Endothelial cell of umbilical vein (primary cell): ENCODE data around the gene EFNA4. TPM values are rescaled to one million over a fixed set of nuclear protein-coding genes. Genes with fewer than 3 reads are reported as not detected.

Experiments
- BruUV-seq: library from RNA; stranded (reverse); fragments of 400-500 nt; replicated peaks from 2 replicates; lab custom pipeline; 2021; lab: Mats Ljungman, UMichigan
- CTCF ChIA-PET: fragments of 300-600, 350-600 bp; sonication (Branson Sonifier 250); formaldehyde crosslinking; loops from one replicate; lab custom pipeline; 2021; ENCODE audit warnings: antibody characterized with exemption, inconsistent platforms; lab: Charles Lee
- POLR2A ChIA-PET: fragments of 300-600, 350-600 bp; sonication (Branson Sonifier 250); formaldehyde crosslinking; loops from one replicate; lab custom pipeline; 2021; ENCODE audit warnings: antibody characterized with exemption, inconsistent platforms; lab: Charles Lee
- DNase-seq: peaks from one replicate; pipeline ENCODE4 v3.0.0-alpha.2; 2011; ENCODE audit warnings: low read depth, low spot score
- FAIRE-seq: peaks from 2 replicates; lab custom pipeline; 2011; peaks lifted over from hg19 to GRCh38; lab: Jason Lieb, UNC
- H2AFZ ChIP-seq: 2 replicates; pipeline ENCODE4 v1.6.0; 2012; ENCODE audit warnings: low read depth, low read length, control low read depth, inconsistent platforms
- H3K27ac ChIP-seq: 2 replicates; pipeline ENCODE4 v1.5.1; 2011; ENCODE audit warnings: low read depth, mild to moderate bottlenecking, control low read depth, low read length, moderate library complexity; ENCODE audit not compliant: insufficient read depth
- H3K27me3 ChIP-seq, 2 experiments: 2 replicates each; pipeline versions ENCODE4 v1.6.0 to v1.6.1; 2011; ENCODE audit warnings: low read length in 2 of 2, mixed read lengths in 1 of 2; ENCODE audit not compliant: control insufficient read depth in 2 of 2, insufficient read depth in 2 of 2
- H3K36me3 ChIP-seq, 2 experiments: 2 replicates in 1 of 2; 3 replicates in 1 of 2; pipeline ENCODE4 v1.5.1; 2011; ENCODE audit warnings: low read length in 2 of 2, mild to moderate bottlenecking in 1 of 2, moderate library complexity in 1 of 2; ENCODE audit not compliant: control insufficient read depth in 2 of 2, insufficient read depth in 2 of 2; ENCODE audit errors: extremely low read depth in 1 of 2
- H3K4me1 ChIP-seq: 3 replicates; pipeline ENCODE4 v1.5.1; 2011; ENCODE audit warnings: mild to moderate bottlenecking, low read length; ENCODE audit not compliant: control insufficient read depth, insufficient read depth; ENCODE audit errors: extremely low read depth
- H3K4me2 ChIP-seq: 2 replicates; pipeline ENCODE4 v1.6.1; 2011; ENCODE audit warnings: low read length, control low read depth, mixed read lengths; ENCODE audit not compliant: insufficient read depth
- H3K4me3 ChIP-seq, 3 experiments: fragments of 200-600 bp in 1 of 3; sonication (generic), shearing (Covaris generic) in 1 of 3; replicated peaks in 1 of 3; 2 replicates each; pipeline ENCODE4 v1.5.1; 2011 to 2016; ENCODE audit warnings: control low read depth in 3 of 3, low read length in 3 of 3, mild to moderate bottlenecking in 2 of 3, inconsistent platforms in 1 of 3, low read depth in 1 of 3, moderate library complexity in 1 of 3; ENCODE audit not compliant: insufficient read depth in 1 of 3
- H3K79me2 ChIP-seq: 2 replicates; pipeline ENCODE4 v1.6.0; 2012; ENCODE audit warnings: low read length, inconsistent platforms; ENCODE audit not compliant: control insufficient read depth, insufficient read depth
- H3K9ac ChIP-seq: replicated peaks from 2 replicates; pipeline ENCODE3; 2011; ENCODE audit warnings: low read length, control low read depth; ENCODE audit not compliant: insufficient read depth; ENCODE audit errors: extremely low read depth
- H3K9me1 ChIP-seq: replicated peaks from 3 replicates; pipeline ENCODE4 v1.6.0; 2011; ENCODE audit warnings: mild to moderate bottlenecking, low read length; ENCODE audit not compliant: control insufficient read depth, insufficient read depth; ENCODE audit errors: extremely low read depth
- H3K9me3 ChIP-seq: replicated peaks from 2 replicates; pipeline ENCODE4 v1.5.1; 2012; ENCODE audit warnings: low read length, inconsistent platforms; ENCODE audit not compliant: control insufficient read depth, insufficient read depth
- H4K20me1 ChIP-seq: replicated peaks from 2 replicates; pipeline ENCODE3; 2011; ENCODE audit warnings: mild to moderate bottlenecking, low read length; ENCODE audit not compliant: control insufficient read depth, insufficient read depth; ENCODE audit errors: extremely low read depth
- EZH2 ChIP-seq: IDR thresholded peaks from 2 replicates; pipeline ENCODE4 v1.6.1; 2012; ENCODE audit warnings: borderline replicate concordance, low read depth, mild to moderate bottlenecking, moderate library complexity, low read length, inconsistent platforms; ENCODE audit not compliant: severe bottlenecking
- FOS ChIP-seq: IDR thresholded peaks from 2 replicates; pipeline ENCODE4 v1.6.1; 2011; ENCODE audit warnings: mild to moderate bottlenecking, low read length, moderate library complexity, borderline replicate concordance; ENCODE audit not compliant: insufficient read depth
- GATA2 ChIP-seq: IDR thresholded peaks from 2 replicates; pipeline ENCODE4 v1.7.0; 2011; ENCODE audit warnings: low read depth, mild to moderate bottlenecking, moderate library complexity, mixed read lengths, low read length; ENCODE audit not compliant: insufficient read length, insufficient read depth
- JUN ChIP-seq: IDR thresholded peaks from 2 replicates; pipeline ENCODE4 v1.6.1; 2011; ENCODE audit warnings: borderline replicate concordance, low read depth; ENCODE audit not compliant: insufficient read length, insufficient read depth
- MYC ChIP-seq: IDR thresholded peaks from one replicate; pipeline ENCODE4 v1.6.1; 2011; ENCODE audit warnings: mild to moderate bottlenecking, low read depth, low read length
- POLR2A ChIP-seq: IDR thresholded peaks from 2 replicates; pipeline ENCODE4 v1.6.1; 2012; ENCODE audit warnings: low read depth, mild to moderate bottlenecking, control low read depth, low read length
- POLR2AphosphoS5 ChIP-seq: IDR thresholded peaks from 2 replicates; pipeline ENCODE4 v1.6.1; 2012; ENCODE audit warnings: low read depth, mild to moderate bottlenecking, control low read depth, low read length, moderate library complexity; ENCODE audit not compliant: insufficient read depth
- dilution Hi-C: fragments of 300-500 bp; cut with MboI; formaldehyde crosslinking; loops from one replicate; pipeline ENCODE4 v1.15.0; 2019; ENCODE audit warnings: low sequenced_read_pairs; ENCODE audit not compliant: extremely low pct_ligation_motif_present
- intact Hi-C: fragments of 100-400 bp; cut with micrococcal nuclease; formaldehyde crosslinking; loops from one replicate; pipeline ENCODE4 v1.10.0; 2022
- polyA plus RNA-seq, 4 experiments: library from polyadenylated mRNA; depleted of rRNA in 3 of 4; stranded (reverse) in 3 of 4; unstranded in 1 of 4; fragments of >200 nt; gene quantifications; 2 replicates each; pipeline versions ENCODE4 v1.2.1 to v1.2.3, GENCODE V29; 2011 to 2012; ENCODE audit warnings: missing spikeins in 1 of 4
- total RNA-seq: library from RNA; stranded (reverse); gene quantifications from 2 replicates; pipeline ENCODE4 v1.2.3, GENCODE V29; 2021
- TF ChIP-seq, protein P1 (sequence below), 2 donors: IDR thresholded peaks; 1 replicate in 1 of 2; 2 replicates in 1 of 2; pipeline ENCODE4 v1.5.1; 2011; ENCODE audit warnings: low read length in 2 of 2, mild to moderate bottlenecking in 2 of 2, moderate library complexity in 2 of 2, control low read depth in 1 of 2, inconsistent platforms in 1 of 2, low read depth in 1 of 2; ENCODE audit not compliant: insufficient read depth in 1 of 2; ENCODE audit errors: extremely low read depth in 1 of 2
- TF ChIP-seq, protein P2 (sequence below): IDR thresholded peaks from 2 replicates; pipeline ENCODE4 v1.6.1; 2011; ENCODE audit not compliant: insufficient read depth, insufficient read length

EFNA4 gene
- total and polyA plus RNA-seq, 2 donors (not counting 3 experiments of a cell fraction or from before 2014, with no cell fraction given): 16.5 to 25.2 TPM

DNA sequence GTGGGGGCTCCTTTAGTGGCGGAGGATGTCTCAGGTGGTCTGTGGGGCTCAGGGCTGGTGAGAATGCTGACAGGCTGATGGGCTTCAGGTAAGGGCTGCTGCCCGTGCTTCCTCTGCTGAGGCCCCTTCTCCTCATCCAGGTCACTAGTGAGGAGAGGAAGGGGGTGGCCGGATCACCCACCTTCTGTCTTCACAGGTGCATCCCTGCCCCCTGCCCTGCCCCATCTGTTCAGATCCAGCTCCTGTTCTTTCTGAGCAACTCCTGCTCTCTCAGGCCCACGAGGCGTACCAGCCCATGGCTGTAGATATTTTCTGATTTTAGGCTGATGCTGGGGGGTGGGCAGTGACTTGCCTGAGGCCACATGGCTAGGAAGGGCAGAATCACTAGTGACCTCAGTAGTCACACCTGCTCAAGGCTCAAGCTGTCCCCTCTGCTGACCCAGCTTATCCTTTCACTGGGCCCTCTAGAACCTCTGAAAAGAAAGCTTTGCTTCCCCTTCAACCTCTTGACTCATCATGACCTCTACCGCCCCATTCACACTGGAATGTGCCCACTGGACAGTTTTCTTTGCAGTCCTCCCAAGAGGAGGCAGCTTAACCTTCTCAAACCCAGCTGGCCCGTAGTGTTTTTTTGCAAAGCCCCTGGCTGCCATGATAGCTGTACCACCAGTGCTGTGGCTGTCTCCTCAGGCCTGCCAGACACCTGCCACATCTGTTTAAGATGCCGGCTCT, 44.8 kb upstream of the EFNA4 start:
- intact Hi-C loops: loop anchor here (5.0 kb wide), 1 partner anchor 461 kb away; the partner anchor contains the start of gene UBE2Q1
- Histone ChIP-seq H4K20me1 (no peaks in the 10 kb centered on the region), H3K27ac (no peak overlapping the region), H3K27me3 (no peaks in the 10 kb centered on the region), H3K36me3 (peaks cover 0 to 19% of the 10 kb centered on the region in 2 experiments), H3K9ac (no peak overlapping the region), H3K4me2 (no peak overlapping the region), H3K4me3 (no peak overlapping the region), H2AFZ (no peak overlapping the region), H3K79me2 (no peaks in the 10 kb centered on the region), H3K9me3 (no peaks in the 10 kb centered on the region), H3K9me1 (no peaks in the 10 kb centered on the region), H3K4me1 (peaks cover 9% of the 10 kb centered on the region)
- BruUV-seq: no TSS peak
- TF ChIP-seq, protein P1, sequence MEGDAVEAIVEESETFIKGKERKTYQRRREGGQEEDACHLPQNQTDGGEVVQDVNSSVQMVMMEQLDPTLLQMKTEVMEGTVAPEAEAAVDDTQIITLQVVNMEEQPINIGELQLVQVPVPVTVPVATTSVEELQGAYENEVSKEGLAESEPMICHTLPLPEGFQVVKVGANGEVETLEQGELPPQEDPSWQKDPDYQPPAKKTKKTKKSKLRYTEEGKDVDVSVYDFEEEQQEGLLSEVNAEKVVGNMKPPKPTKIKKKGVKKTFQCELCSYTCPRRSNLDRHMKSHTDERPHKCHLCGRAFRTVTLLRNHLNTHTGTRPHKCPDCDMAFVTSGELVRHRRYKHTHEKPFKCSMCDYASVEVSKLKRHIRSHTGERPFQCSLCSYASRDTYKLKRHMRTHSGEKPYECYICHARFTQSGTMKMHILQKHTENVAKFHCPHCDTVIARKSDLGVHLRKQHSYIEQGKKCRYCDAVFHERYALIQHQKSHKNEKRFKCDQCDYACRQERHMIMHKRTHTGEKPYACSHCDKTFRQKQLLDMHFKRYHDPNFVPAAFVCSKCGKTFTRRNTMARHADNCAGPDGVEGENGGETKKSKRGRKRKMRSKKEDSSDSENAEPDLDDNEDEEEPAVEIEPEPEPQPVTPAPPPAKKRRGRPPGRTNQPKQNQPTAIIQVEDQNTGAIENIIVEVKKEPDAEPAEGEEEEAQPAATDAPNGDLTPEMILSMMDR (IDR thresholded peaks at IDR 0.05; ENCODE audit: extremely low read depth in 1 of 2, insufficient read depth in 1 of 2, low read depth in 1 of 2, low read length in 2 of 2): no peak
- TF ChIP-seq FOS (no peak), JUN (no peak), MYC (no peak), EZH2 (no peak), GATA2 (no peak), POLR2A (no peak), POLR2AphosphoS5 (no peak)
- TF ChIP-seq, protein P2, sequence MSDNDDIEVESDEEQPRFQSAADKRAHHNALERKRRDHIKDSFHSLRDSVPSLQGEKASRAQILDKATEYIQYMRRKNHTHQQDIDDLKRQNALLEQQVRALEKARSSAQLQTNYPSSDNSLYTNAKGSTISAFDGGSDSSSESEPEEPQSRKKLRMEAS: no peak
- no peak for FAIRE-seq
- CTCF ChIA-PET: interaction anchor here (0.6 to 2.4 kb wide), 7 partner anchors 19 to 82 kb away, joined by 3 to 16 read pairs (median 4); partner anchors contain the start of genes LENEP and PMVK
- POLR2A ChIA-PET: interaction anchor here (0.6 kb wide), 1 partner anchor 8 kb away, joined by 6 read pairs; no protein-coding TSS in a partner anchor
- DNase-seq: no peak
- dilution Hi-C loops: no loop called here
